SHP77 treated with DMSO at 0.1 percent for 48 hours (cell line): Measurements from ENCODE around the gene DAB2IP.

Experiments used
- DNase-seq: peaks from one replicate; lab custom pipeline; 2025; lab: John Stamatoyannopoulos, UW

The DAB2IP gene

DNA sequence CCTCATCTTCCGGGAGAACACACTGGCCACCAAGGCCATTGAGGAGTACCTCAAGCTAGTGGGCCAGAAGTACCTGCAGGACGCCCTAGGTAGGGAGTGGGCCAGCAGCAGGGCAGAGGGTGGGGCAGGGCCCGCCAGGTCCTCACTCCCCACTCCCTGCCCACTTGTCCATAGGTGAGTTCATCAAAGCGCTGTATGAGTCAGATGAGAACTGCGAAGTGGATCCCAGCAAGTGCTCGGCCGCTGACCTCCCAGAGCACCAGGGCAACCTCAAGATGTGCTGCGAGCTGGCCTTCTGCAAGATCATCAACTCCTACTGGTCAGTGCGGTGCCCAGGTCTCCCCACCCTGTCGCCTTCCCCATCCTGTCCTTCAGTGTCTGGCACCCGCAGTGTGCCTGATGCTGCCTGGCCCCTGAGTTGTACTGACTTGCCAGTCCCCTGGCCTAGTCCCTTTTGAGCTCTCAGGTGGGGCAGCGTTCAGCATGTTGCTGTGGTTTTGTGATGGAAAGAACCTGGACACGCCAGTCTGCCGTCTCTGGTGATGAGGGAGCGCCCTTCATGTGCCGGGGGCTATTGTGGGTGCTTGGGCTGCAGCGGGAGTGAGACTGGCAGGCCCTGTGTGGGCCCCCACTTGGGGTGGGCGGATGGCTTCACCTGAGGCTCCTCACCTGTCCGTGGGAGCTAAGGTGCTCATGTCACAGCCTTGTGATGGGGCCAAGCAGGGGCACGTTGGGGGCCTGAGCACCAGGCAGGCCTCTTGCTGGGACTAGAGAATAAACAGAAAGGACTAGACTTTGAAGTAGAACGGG is 112.3 kb downstream of the DAB2IP start:
- DNase-seq = no peak

DNA sequence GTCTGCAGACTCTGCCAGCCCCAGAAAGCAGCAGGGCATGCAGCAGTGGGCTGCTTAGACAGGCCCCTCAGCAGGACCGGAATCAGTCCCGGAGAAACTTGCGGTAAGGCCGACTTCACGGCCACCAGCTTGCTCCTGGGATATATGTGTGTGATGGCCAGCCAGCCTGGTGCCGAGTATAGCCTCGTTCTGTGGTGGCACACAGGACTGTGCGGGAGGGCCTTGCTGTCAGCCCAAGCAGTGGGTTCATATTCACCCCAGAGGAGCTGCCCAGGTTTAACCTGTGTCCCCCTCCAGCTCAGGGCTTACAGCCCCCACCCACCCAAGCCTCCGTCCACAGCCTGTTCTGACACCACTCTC is 112.9 kb downstream of the DAB2IP start:
- DNase-seq = no peak

DNA sequence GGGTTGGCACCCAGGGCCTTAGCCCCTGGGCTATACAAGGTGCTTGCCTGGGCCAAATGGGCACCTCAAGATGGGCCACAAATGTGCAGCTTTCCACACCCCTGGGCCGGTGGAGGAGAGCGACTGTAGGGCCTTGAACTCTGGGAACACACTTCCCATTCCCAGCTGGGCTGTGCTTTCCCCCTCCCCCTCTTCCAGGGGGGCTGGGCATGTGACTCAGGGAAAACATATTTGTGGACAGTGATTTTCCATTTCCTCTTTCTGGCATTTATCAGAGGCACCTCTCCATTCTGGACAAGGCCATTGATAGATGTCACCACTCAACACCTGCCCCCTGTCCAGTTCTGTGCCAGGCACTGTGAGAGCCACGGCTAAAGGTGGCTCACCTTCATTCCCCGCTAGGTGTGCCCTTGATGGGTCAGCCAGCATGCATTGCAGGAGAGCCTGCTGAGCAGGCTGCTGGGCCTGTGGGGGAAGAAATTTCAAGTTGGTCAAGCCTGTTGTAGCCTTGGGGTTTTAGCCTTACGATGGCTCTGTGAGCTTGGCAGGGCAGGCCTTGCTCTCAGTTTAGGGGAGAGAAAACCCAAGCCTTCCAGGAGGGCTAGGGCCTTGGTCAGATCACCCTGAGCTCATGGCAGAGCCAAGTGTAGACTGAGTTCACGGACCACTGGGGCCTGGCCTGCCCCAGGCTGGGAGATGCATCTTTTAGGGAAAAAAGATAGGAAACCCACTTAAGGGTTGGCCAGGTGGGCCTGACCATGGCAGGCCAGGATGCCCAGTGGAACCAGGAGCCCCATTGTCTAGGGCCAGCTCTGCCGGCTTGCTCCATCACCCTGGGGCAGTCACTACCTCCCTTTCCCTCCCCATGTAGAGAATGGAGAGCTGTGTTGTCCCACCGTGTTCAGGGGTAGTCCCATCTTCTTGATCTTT is 113.9 kb downstream of the DAB2IP start:
- DNase-seq = no peak

DNA sequence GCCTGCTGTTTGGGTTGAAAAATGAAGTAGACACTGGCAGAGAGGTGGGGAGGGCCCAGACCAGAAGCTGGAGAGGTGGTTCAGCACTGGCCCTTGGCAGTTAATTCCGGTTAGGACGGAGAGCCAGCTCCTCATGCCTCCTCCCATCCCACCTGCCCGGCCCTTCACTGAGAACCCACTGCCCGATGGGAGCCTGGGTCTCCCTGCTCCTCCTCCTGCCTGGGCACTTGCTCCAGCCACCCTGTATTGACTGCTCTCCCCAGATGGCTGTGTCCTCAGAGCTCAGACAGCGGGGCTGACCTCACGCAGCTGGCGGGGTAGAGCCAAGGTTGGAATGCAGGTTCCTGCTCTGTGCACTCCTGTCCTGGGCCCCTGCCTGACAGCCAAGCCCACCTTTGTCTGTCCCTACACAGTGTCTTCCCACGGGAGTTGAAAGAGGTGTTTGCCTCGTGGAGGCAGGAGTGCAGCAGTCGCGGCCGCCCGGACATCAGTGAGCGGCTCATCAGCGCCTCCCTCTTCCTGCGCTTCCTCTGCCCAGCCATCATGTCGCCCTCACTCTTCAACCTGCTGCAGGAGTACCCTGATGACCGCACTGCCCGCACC is 114.7 kb downstream of the DAB2IP start:
- no peak for DNase-seq

DNA sequence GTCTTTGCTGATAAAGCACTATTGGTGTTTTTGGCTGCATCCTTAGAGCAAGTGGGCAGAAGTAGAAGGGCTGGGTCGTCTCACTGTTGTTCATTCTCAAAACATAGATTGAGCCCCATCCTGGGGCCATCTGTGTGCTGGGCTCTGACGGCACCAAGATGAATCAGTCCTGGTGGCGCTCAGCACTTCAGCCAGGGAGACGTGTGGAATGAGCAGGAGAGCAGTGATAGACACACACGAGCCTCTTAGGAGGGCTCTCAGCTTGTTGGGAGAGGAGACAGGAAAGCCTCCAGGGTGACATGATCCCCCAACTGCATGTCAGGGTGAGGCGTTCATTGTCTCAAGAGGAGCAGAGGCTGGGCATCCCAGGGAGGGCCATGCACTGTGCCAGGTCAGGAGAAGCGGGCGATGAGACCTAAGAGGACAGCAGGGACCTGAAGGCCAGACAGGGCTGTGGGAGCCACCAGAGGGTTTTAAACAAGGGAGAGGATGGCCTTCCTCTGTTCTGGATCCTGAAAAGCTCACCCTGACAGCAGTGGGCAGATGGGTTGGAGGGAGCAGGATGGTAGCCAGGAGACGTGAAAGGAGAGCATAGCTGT is 115.8 kb downstream of the DAB2IP start:
- no peak for DNase-seq

DNA sequence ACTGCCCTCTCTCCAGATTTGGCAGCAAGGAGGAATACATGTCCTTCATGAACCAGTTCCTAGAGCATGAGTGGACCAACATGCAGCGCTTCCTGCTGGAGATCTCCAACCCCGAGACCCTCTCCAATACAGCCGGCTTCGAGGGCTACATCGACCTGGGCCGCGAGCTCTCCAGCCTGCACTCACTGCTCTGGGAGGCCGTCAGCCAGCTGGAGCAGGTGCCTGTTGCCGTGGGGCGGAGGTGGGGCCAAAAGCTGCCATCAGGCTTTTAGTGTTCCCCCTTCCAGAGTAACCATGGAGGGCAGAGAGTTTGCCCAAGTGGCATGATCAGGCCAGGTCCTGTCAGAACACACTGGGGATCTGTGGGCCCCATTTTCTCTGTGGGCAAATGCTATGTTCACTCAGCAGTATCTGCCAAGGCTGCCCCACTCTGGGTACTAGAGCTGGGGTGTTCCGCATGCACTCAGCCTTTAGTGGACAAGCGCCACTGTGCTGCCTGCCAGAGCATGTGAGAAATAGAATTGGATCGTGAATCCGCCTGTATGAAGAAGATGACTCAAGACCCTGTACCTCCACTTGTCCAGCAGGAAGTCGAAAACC is 117.1 kb downstream of the DAB2IP start:
- no peak for DNase-seq

DNA sequence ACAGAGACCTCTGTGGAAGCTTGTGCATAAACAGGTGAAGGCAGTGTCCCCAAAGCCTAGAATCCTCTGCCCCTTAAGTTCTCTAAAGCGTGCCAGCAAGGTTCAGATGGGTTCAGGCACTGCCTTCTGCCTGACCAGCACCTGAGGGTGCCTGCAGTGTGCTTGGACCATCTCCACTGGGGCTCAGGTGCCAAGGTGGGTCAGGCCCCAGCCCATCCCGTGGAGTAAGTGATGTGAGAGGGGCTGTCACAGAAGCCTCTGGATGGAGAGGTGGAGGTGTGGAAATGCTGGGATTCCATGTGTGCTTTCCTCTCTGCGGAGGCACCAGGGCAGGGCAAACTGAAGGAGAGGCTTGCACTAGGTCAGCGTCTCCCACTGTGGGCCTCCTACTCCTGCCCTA is 118.5 kb downstream of the DAB2IP start:
- DNase-seq = no peak

DNA sequence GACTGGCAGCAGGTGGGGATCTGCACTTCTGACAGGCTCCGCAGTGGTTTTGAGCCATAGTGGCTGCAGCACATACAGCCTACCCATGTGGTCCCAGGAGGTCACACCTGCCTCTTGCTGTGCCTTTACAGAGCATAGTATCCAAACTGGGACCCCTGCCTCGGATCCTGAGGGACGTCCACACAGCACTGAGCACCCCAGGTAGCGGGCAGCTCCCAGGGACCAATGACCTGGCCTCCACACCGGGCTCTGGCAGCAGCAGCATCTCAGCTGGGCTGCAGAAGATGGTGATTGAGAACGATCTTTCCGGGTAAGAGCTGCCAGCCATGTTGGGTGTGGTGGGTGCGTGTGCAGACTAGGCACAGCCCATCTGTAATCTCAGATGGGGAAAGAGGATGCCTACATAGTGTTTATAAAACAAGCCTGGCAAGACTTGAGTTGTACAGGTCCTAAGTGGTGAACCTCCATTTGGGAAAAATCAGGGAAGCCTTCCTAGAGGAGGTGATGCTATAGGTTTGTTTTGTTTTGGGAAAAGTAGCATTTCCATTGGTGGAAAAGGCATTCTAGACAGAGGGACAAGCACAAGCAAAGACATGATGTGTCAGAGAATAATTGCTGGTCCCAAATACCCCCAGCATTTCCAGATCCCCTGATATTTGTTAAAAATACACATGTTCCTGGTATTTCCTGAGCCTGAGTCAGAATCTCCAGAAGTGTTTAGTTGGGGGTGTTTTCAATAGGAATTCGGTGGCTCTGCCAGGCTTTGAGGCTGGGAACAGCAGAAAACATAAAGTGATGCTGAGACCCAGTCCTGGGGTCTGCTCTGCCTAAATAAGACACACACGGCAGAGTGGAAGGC is 119.2 kb downstream of the DAB2IP start:
- DNase-seq = no peak

DNA sequence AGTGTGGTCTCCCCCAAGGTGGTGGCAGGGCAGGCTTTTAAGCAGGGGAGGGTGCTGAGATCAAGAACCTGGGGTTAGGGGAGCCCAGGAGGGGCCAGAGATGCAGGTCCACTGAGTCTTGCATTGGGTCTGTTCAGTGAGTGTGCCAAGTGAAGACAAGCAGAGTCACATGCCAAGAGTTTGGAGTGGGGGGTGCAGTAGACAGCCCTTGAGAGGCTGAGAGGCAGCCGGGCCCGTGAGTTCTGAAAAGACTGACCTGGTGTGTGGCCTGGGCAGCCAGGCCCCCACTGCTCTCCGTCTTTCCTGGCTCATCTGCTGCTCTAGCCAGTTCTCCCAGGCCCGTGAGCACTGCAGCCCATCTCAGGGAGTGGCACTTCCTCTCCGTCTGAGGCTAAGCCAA is 120.0 kb downstream of the DAB2IP start:
- DNase-seq = no peak

DNA sequence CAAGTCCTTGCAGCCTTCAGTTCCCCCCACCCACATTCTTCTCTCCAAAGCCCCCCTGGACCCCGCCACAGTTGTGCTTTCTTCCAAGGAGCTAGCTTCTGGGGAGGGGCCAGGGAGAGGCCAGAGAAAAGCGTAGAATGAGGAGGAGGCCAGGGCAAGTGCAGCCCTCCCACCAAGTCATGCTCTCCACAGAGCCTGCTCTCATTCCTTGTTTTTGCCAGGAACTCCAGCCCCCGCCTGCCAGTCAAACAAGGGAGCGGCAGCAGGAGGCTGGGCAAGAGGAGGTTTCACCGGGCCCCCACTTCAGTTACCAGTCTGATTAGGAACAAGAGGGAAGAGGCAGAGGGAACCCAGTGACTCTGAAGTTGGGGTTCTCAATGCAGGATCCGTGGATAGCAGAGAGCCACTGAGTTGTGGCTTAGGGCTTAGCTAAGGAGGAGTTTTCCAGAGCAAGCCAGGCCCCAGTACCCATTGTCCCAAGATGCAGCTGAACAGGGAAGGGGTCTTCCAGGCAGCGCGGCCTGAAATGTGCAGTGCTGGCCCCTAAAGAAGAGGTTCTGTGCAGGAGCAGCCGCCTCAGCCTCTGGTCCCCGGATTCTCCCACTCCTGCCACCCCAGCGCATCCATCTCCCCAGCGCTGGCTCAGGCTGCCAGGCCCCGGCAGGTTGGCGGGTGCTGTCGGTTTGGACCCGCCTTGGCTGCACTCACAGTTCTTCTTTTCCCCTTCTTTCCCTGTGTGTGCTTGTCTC is 120.6 kb downstream of the DAB2IP start:
- DNase-seq = no peak

DNA sequence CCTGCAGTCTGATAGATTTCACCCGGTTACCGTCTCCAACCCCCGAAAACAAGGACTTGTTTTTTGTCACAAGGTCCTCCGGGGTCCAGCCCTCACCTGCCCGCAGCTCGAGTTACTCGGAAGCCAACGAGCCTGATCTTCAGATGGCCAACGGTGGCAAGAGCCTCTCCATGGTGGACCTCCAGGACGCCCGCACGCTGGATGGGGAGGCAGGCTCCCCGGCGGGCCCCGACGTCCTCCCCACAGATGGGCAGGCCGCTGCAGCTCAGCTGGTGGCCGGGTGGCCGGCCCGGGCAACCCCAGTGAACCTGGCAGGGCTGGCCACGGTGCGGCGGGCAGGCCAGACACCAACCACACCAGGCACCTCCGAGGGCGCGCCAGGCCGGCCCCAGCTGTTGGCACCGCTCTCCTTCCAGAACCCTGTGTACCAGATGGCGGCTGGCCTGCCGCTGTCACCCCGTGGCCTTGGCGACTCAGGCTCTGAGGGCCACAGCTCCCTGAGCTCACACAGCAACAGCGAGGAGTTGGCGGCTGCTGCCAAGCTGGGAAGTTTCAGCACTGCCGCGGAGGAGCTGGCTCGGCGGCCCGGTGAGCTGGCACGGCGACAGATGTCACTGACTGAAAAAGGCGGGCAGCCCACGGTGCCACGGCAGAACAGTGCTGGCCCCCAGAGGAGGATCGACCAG is 121.3 kb downstream of the DAB2IP start:
- no peak for DNase-seq

DNA sequence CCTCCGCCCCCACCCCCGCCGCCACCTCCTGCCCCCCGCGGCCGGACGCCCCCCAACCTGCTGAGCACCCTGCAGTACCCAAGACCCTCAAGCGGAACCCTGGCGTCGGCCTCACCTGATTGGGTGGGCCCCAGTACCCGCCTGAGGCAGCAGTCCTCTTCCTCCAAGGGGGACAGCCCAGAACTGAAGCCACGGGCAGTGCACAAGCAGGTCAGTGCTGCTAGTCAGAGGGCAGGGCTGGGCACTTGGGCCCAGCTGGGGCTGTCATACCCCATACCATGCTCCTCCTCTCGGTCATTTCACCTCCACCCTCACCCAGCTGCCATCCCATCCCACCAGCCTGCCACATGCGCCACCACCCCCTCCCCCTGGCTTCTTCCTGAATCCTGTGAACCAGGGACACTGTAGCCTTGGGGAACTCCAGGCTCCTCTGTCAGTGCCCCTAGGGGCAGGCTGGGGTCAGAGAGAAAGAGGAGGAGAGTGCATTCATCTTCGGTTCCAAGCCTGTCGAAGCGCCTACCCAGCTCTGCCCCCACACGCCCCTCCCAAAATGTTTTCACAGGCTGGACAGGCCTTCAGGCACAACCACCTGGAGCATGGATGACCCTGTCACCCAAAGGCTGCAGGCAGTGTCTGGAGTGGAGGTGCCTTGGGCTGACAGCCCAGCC is 122.0 kb downstream of the DAB2IP start:
- no peak for DNase-seq

DNA sequence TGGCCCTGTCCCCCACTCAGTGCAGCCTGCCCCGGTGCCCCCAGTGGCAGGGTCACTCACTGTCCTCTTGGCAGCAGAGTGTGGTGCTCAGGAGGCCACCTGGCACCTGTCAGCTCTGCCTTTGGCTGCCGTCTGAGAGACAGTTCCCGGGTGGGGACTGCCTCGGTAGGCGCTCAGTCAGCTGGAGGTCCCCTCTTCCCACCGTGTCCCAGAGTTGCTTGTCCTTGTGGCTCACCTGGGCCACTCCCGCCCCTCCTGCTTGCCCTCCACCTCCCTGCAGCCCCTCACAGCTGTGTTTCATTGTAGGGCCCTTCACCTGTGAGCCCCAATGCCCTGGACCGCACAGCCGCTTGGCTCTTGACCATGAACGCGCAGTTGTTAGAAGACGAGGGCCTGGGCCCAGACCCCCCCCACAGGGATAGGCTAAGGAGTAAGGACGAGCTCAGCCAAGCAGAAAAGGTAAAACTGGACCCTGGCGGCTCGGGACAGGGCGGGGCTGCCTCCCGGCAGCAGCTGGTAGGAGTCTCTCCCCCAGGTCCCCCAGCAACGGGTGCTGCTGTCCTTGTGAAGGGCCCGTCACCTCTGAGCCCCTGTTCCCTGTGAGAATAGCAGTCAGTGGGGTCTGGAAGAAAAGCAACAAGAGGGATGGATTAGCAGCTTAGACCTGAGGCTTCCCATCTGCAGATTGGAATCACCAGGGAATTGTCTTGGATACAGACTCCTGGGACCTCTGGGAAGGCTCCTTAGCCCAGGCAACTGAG is 122.7 kb downstream of the DAB2IP start:
- DNase-seq = no peak

DNA sequence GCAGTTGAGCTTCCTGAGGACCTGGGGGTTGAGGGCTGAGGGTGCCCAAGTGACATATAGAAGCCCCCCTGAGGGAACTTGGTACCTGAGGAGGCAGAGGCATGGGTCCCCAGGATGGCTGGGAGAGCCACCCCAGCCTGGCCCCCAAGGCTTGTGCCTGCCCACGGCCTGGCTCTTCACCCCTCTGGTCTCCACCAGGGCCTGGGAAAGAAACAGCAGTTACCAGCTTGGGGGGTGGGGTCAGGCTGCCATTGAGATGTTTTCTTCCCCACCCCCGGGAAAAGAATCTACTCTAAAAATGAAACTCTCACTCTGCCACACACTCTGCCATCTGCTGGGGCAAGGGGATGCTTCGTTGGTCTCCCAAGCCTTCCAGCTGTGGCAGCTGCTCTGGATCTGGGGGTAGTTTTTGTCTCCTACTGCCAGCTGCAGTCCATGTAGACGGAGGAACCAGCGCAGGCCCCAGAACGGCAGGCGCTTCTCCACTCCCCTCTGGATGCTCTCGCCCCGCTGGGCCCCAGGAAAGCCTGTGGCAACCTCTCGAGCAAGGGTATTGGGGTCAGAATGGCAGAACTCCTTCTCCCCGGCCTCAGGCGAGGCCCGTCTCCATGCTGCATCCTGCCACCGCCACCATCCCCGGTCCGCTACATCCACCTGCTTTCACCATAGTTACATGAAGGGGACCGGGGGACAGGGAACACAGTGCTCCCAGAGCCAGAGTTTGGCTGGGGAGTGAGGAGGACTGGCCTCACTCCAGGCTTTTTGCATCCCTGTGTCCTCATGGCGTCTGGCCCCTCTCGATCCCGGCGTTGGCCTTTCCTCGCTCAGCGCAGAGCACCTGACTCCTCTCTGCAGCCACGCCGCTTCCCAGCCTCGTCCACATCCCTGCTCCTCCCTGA is 123.5 kb downstream of the DAB2IP start:
- no peak for DNase-seq

DNA sequence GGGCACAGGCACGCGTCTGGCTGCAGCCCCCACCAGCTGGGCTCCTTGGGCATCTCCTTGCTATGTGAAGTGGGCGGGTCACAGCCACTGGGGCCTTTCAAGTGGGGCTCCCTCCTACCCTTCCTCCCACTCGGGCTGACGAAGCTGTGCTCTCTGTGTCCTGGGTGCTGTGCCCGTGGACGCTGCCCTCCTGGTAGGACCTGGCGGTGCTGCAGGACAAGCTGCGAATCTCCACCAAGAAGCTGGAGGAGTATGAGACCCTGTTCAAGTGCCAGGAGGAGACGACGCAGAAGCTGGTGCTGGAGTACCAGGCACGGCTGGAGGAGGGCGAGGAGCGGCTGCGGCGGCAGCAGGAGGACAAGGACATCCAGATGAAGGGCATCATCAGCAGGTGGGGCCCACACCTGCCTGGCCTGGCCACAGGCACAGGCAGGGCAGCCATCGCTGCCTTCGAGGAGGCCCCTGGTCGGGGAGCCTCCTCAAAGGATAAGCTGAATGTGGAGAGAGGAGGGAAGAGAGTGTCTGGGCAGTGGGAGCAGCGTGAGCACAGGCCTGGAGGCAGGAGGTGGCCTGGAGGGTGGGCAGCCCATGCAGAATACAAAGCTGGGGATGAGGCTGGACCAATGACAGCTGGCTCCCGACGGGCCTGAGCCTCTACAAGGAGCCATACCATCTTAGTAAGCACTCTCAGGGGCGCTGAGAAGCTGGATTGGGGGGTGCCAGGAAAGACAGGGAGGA is 124.7 kb downstream of the DAB2IP start:
- DNase-seq = no peak
